Endothelial cell of umbilical vein (primary cell): ENCODE measurements around the gene NANOS3. TPM values are rescaled to one million over a fixed set of nuclear protein-coding genes. Genes with fewer than 3 reads are reported as not detected.

Source experiments
- BruUV-seq: library from RNA; stranded (reverse); fragments of 400-500 nt; replicated peaks from 2 replicates; lab custom pipeline; 2021; lab: Mats Ljungman, UMichigan
- CTCF ChIA-PET: fragments of 300-600, 350-600 bp; sonication (Branson Sonifier 250); formaldehyde crosslinking; loops from one replicate; lab custom pipeline; 2021; ENCODE audit warnings: antibody characterized with exemption, inconsistent platforms; lab: Charles Lee
- POLR2A ChIA-PET: fragments of 300-600, 350-600 bp; sonication (Branson Sonifier 250); formaldehyde crosslinking; loops from one replicate; lab custom pipeline; 2021; ENCODE audit warnings: antibody characterized with exemption, inconsistent platforms; lab: Charles Lee
- DNase-seq: peaks from one replicate; pipeline ENCODE4 v3.0.0-alpha.2; 2011; ENCODE audit warnings: low read depth, low spot score
- FAIRE-seq: peaks from 2 replicates; lab custom pipeline; 2011; peaks lifted over from hg19 to GRCh38; lab: Jason Lieb, UNC
- H2AFZ ChIP-seq: 2 replicates; pipeline ENCODE4 v1.6.0; 2012; ENCODE audit warnings: low read depth, low read length, control low read depth, inconsistent platforms
- H3K27ac ChIP-seq: 2 replicates; pipeline ENCODE4 v1.5.1; 2011; ENCODE audit warnings: low read depth, mild to moderate bottlenecking, control low read depth, low read length, moderate library complexity; ENCODE audit not compliant: insufficient read depth
- H3K27me3 ChIP-seq, 2 experiments: 2 replicates each; pipeline versions ENCODE4 v1.6.0 to v1.6.1; 2011; ENCODE audit warnings: low read length in 2 of 2, mixed read lengths in 1 of 2; ENCODE audit not compliant: control insufficient read depth in 2 of 2, insufficient read depth in 2 of 2
- H3K36me3 ChIP-seq, 2 experiments: 2 replicates in 1 of 2; 3 replicates in 1 of 2; pipeline ENCODE4 v1.5.1; 2011; ENCODE audit warnings: low read length in 2 of 2, mild to moderate bottlenecking in 1 of 2, moderate library complexity in 1 of 2; ENCODE audit not compliant: control insufficient read depth in 2 of 2, insufficient read depth in 2 of 2; ENCODE audit errors: extremely low read depth in 1 of 2
- H3K4me1 ChIP-seq: 3 replicates; pipeline ENCODE4 v1.5.1; 2011; ENCODE audit warnings: mild to moderate bottlenecking, low read length; ENCODE audit not compliant: control insufficient read depth, insufficient read depth; ENCODE audit errors: extremely low read depth
- H3K4me2 ChIP-seq: 2 replicates; pipeline ENCODE4 v1.6.1; 2011; ENCODE audit warnings: low read length, control low read depth, mixed read lengths; ENCODE audit not compliant: insufficient read depth
- H3K4me3 ChIP-seq, 3 experiments: fragments of 200-600 bp in 1 of 3; sonication (generic), shearing (Covaris generic) in 1 of 3; replicated peaks in 1 of 3; 2 replicates each; pipeline ENCODE4 v1.5.1; 2011 to 2016; ENCODE audit warnings: control low read depth in 3 of 3, low read length in 3 of 3, mild to moderate bottlenecking in 2 of 3, inconsistent platforms in 1 of 3, low read depth in 1 of 3, moderate library complexity in 1 of 3; ENCODE audit not compliant: insufficient read depth in 1 of 3
- H3K79me2 ChIP-seq: 2 replicates; pipeline ENCODE4 v1.6.0; 2012; ENCODE audit warnings: low read length, inconsistent platforms; ENCODE audit not compliant: control insufficient read depth, insufficient read depth
- H3K9ac ChIP-seq: replicated peaks from 2 replicates; pipeline ENCODE3; 2011; ENCODE audit warnings: low read length, control low read depth; ENCODE audit not compliant: insufficient read depth; ENCODE audit errors: extremely low read depth
- H3K9me1 ChIP-seq: replicated peaks from 3 replicates; pipeline ENCODE4 v1.6.0; 2011; ENCODE audit warnings: mild to moderate bottlenecking, low read length; ENCODE audit not compliant: control insufficient read depth, insufficient read depth; ENCODE audit errors: extremely low read depth
- H3K9me3 ChIP-seq: replicated peaks from 2 replicates; pipeline ENCODE4 v1.5.1; 2012; ENCODE audit warnings: low read length, inconsistent platforms; ENCODE audit not compliant: control insufficient read depth, insufficient read depth
- H4K20me1 ChIP-seq: replicated peaks from 2 replicates; pipeline ENCODE3; 2011; ENCODE audit warnings: mild to moderate bottlenecking, low read length; ENCODE audit not compliant: control insufficient read depth, insufficient read depth; ENCODE audit errors: extremely low read depth
- CTCF ChIP-seq, 2 donors: IDR thresholded peaks; 1 replicate in 1 of 2; 2 replicates in 1 of 2; pipeline ENCODE4 v1.5.1; 2011; ENCODE audit warnings: low read length in 2 of 2, mild to moderate bottlenecking in 2 of 2, moderate library complexity in 2 of 2, control low read depth in 1 of 2, inconsistent platforms in 1 of 2, low read depth in 1 of 2; ENCODE audit not compliant: insufficient read depth in 1 of 2; ENCODE audit errors: extremely low read depth in 1 of 2
- GATA2 ChIP-seq: IDR thresholded peaks from 2 replicates; pipeline ENCODE4 v1.7.0; 2011; ENCODE audit warnings: low read depth, mild to moderate bottlenecking, moderate library complexity, mixed read lengths, low read length; ENCODE audit not compliant: insufficient read length, insufficient read depth
- MAX ChIP-seq: IDR thresholded peaks from 2 replicates; pipeline ENCODE4 v1.6.1; 2011; ENCODE audit not compliant: insufficient read depth, insufficient read length
- POLR2A ChIP-seq: IDR thresholded peaks from 2 replicates; pipeline ENCODE4 v1.6.1; 2012; ENCODE audit warnings: low read depth, mild to moderate bottlenecking, control low read depth, low read length
- POLR2AphosphoS5 ChIP-seq: IDR thresholded peaks from 2 replicates; pipeline ENCODE4 v1.6.1; 2012; ENCODE audit warnings: low read depth, mild to moderate bottlenecking, control low read depth, low read length, moderate library complexity; ENCODE audit not compliant: insufficient read depth
- dilution Hi-C: fragments of 300-500 bp; cut with MboI; formaldehyde crosslinking; loops from one replicate; pipeline ENCODE4 v1.15.0; 2019; ENCODE audit warnings: low sequenced_read_pairs; ENCODE audit not compliant: extremely low pct_ligation_motif_present
- intact Hi-C: fragments of 100-400 bp; cut with micrococcal nuclease; formaldehyde crosslinking; loops from one replicate; pipeline ENCODE4 v1.10.0; 2022
- polyA plus RNA-seq, 4 experiments: library from polyadenylated mRNA; depleted of rRNA in 3 of 4; stranded (reverse) in 3 of 4; unstranded in 1 of 4; fragments of >200 nt; gene quantifications; 2 replicates each; pipeline versions ENCODE4 v1.2.1 to v1.2.3, GENCODE V29; 2011 to 2012; ENCODE audit warnings: missing spikeins in 1 of 4
- total RNA-seq: library from RNA; stranded (reverse); gene quantifications from 2 replicates; pipeline ENCODE4 v1.2.3, GENCODE V29; 2021

The NANOS3 gene
- total and polyA plus RNA-seq, 2 donors (not counting 3 experiments of a cell fraction or from before 2014, with no cell fraction given): 1.0 to 4.4 TPM

GRCh38 chr19:13843104-13843921 lies 33.6 kb upstream of the NANOS3 start:
- Histone ChIP-seq H3K9me3 (no peaks in the 10 kb centered on the region), H3K9me1 (no peaks in the 10 kb centered on the region), H4K20me1 (no peaks in the 10 kb centered on the region), H2AFZ (peak overlapping the region; percentile 42), H3K27me3 (no peaks in the 10 kb centered on the region), H3K4me2 (peak overlapping the region; percentile 66), H3K4me1 (peaks cover 33% of the 10 kb centered on the region), H3K79me2 (peaks cover 45% of the 10 kb centered on the region), H3K9ac (peak overlapping the region; percentile 86), H3K4me3 (peak overlapping the region; percentile 26 to 79 (median 36)), H3K36me3 (peaks cover 0 to 1% of the 10 kb centered on the region in 2 experiments), H3K27ac (peak overlapping the region; percentile 90)
- POLR2A ChIA-PET: interaction anchor here (1.0 kb wide), 1 partner anchor 19 kb away, joined by 5 read pairs; no protein-coding TSS in a partner anchor
- BruUV-seq: no TSS peak
- dilution Hi-C loops: no loop called here
- TF ChIP-seq MAX: no peak
- no peak for TF ChIP-seq CTCF (IDR thresholded peaks at IDR 0.05; ENCODE audit: extremely low read depth in 1 of 2, insufficient read depth in 1 of 2, low read depth in 1 of 2, low read length in 2 of 2)
- TF ChIP-seq GATA2: no peak
- TF ChIP-seq POLR2A: no peak
- no peak for TF ChIP-seq POLR2AphosphoS5
- peak; percentile 59 for DNase-seq
- FAIRE-seq: peak; percentile 69
- CTCF ChIA-PET: interaction anchor here (1.2 kb wide), 1 partner anchor 19 kb away, joined by 5 read pairs; no protein-coding TSS in a partner anchor
- intact Hi-C loops: no loop called here
